OCI-LY7 (cell line): Measurements from ENCODE around the gene PRKN. TPM values are rescaled to one million over a fixed set of nuclear protein-coding genes. Genes with fewer than 3 reads are reported as not detected.

ENCODE experiments used
- BruUV-seq: library from RNA; stranded (reverse); fragments of 400-500 nt; replicated peaks from 2 replicates; lab custom pipeline; 2021; lab: Mats Ljungman, UMichigan
- CTCF ChIA-PET: fragments of 300-600 bp; sonication (Branson Sonifier 250); formaldehyde crosslinking; loops from one replicate; lab custom pipeline; 2022; ENCODE audit warnings: antibody characterized with exemption; ENCODE audit not compliant: unreplicated experiment; lab: Charles Lee
- POLR2A ChIA-PET: fragments of 300-600 bp; sonication (Branson Sonifier 250); formaldehyde crosslinking; loops from one replicate; lab custom pipeline; 2022; ENCODE audit warnings: antibody characterized with exemption; lab: Charles Lee
- DNase-seq: peaks from one replicate; pipeline ENCODE4 v3.0.0-alpha.2; 2015; ENCODE audit warnings: low spot score
- H2AFZ ChIP-seq: fragments of 200-600 bp; sonication (generic), shearing (Covaris generic); 2 replicates; pipeline ENCODE4 v1.6.1; 2014; ENCODE audit warnings: mild to moderate bottlenecking, antibody characterized with exemption, low read length, moderate library complexity
- H3K27ac ChIP-seq: fragments of 200-600 bp; sonication (generic); 2 replicates; pipeline ENCODE4 v1.5.1; 2014; ENCODE audit warnings: mixed run types, low read depth, mild to moderate bottlenecking, moderate library complexity, low read length, inconsistent platforms; ENCODE audit not compliant: poor library complexity, severe bottlenecking
- H3K36me3 ChIP-seq: fragments of 200-600 bp; sonication (generic); 2 replicates; pipeline ENCODE4 v1.6.1; 2014; ENCODE audit warnings: mild to moderate bottlenecking, antibody characterized with exemption, low read length, moderate library complexity, mixed read lengths; ENCODE audit not compliant: insufficient read depth
- H3K4me1 ChIP-seq: fragments of 200-600 bp; sonication (generic); 2 replicates; pipeline ENCODE4 v1.5.1; 2014; ENCODE audit warnings: mild to moderate bottlenecking, low read length; ENCODE audit not compliant: insufficient read depth, poor library complexity, severe bottlenecking
- H3K4me2 ChIP-seq: fragments of 200-600 bp; sonication (generic); 2 replicates; pipeline ENCODE4 v1.6.1; 2014; ENCODE audit warnings: mild to moderate bottlenecking, low read length
- H3K4me3 ChIP-seq: fragments of 200-600 bp; sonication (generic); 2 replicates; pipeline ENCODE4 v1.5.1; 2014; ENCODE audit warnings: mild to moderate bottlenecking, low read depth, low read length; ENCODE audit not compliant: poor library complexity, severe bottlenecking
- H3K79me2 ChIP-seq: fragments of 200-600 bp; sonication (generic); 2 replicates; pipeline ENCODE4 v1.6.1; 2016; ENCODE audit warnings: low read depth, mild to moderate bottlenecking, low read length, moderate library complexity, mixed read lengths; ENCODE audit not compliant: insufficient read depth
- H3K9me2 ChIP-seq: fragments of 200-600 bp; sonication (generic); 2 replicates; pipeline ENCODE4 v1.6.1; 2016; ENCODE audit warnings: mild to moderate bottlenecking, low read length, mixed read lengths; ENCODE audit not compliant: insufficient read depth
- H3K9me3 ChIP-seq: fragments of 200-600 bp; sonication (generic); 2 replicates; pipeline ENCODE4 v1.6.1; 2014; ENCODE audit warnings: mild to moderate bottlenecking, mixed run types, low read length, mixed read lengths
- H4K20me1 ChIP-seq: fragments of 200-600 bp; sonication (generic); 2 replicates; pipeline ENCODE4 v1.6.1; 2014; ENCODE audit warnings: mild to moderate bottlenecking, antibody characterized with exemption, low read length, moderate library complexity, mixed read lengths; ENCODE audit not compliant: insufficient read depth
- EZH2phosphoT487 ChIP-seq: fragments of 200-600 bp; sonication (generic); IDR thresholded peaks from 2 replicates; pipeline ENCODE4 v1.6.1; 2018; ENCODE audit warnings: low read depth, borderline replicate concordance, mild to moderate bottlenecking, mixed run types, antibody characterized with exemption, low read length, moderate library complexity, mixed read lengths
- intact Hi-C: fragments of 100-400 bp; cut with micrococcal nuclease; formaldehyde crosslinking; loops from one replicate; pipeline ENCODE4 v1.10.0; 2022; ENCODE audit not compliant: unreplicated experiment
- total RNA-seq, 2 experiments: library from RNA; depleted of rRNA in 1 of 2; stranded (reverse); fragments of >200 nt in 1 of 2; shearing (Covaris generic) in 1 of 2; gene quantifications; 2 replicates each; pipeline ENCODE4 v1.2.3, GENCODE V29; 2014 to 2022
- TF ChIP-seq, protein P1 (sequence below): fragments of 200-600 bp; sonication (generic); conservative IDR thresholded peaks from 2 replicates; pipeline ENCODE4 v1.5.1; 2014; ENCODE audit warnings: mild to moderate bottlenecking, antibody characterized with exemption, low read length, moderate library complexity, mixed read lengths

The PRKN gene
- total RNA-seq, 2 experiments from 2014 or later: 1.3 to 2.0 TPM

DNA sequence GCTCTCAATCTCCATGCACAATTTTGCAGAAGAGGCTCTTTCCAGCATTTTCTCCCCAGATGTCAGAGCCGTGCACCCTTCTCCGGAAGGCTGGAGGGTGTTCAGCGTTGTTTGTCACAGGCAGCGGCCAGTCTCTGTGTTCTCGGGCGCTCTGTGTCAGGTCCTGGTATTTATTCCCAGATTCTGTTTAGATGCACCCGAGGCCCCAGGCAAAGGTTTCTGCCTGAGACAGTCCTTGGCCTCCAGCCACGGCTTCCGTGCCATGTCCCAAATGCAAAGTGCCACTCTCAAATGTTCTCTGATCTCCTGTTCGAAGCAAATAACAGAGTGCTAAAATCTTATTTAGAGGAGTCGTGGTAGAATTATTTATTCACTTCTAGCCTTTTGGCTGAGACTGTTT lies 1313.4 kb downstream of the PRKN start:
- H3K36me3 ChIP-seq: no peaks in the 10 kb centered on the region
- POLR2A ChIA-PET: no interaction called here
- H3K4me3 ChIP-seq: no peak overlapping the region
- no peak for DNase-seq
- H3K9me2 ChIP-seq: no peaks in the 10 kb centered on the region
- no peak overlapping the region for H3K4me2 ChIP-seq
- intact Hi-C loops: loop anchor here (10.0 kb wide), 1 partner anchor 281 kb away; no protein-coding TSS in a partner anchor
- CTCF ChIA-PET: no interaction called here
- no peaks in the 10 kb centered on the region for H3K79me2 ChIP-seq
- no peaks in the 10 kb centered on the region for H4K20me1 ChIP-seq
- no TSS peak for BruUV-seq
- no peak overlapping the region for H3K27ac ChIP-seq
- TF ChIP-seq EZH2phosphoT487: no peak
- TF ChIP-seq, protein P1, sequence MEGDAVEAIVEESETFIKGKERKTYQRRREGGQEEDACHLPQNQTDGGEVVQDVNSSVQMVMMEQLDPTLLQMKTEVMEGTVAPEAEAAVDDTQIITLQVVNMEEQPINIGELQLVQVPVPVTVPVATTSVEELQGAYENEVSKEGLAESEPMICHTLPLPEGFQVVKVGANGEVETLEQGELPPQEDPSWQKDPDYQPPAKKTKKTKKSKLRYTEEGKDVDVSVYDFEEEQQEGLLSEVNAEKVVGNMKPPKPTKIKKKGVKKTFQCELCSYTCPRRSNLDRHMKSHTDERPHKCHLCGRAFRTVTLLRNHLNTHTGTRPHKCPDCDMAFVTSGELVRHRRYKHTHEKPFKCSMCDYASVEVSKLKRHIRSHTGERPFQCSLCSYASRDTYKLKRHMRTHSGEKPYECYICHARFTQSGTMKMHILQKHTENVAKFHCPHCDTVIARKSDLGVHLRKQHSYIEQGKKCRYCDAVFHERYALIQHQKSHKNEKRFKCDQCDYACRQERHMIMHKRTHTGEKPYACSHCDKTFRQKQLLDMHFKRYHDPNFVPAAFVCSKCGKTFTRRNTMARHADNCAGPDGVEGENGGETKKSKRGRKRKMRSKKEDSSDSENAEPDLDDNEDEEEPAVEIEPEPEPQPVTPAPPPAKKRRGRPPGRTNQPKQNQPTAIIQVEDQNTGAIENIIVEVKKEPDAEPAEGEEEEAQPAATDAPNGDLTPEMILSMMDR: no peak
- no peaks in the 10 kb centered on the region for H3K9me3 ChIP-seq
- H2AFZ ChIP-seq: no peak overlapping the region
- H3K4me1 ChIP-seq: no peaks in the 10 kb centered on the region

GRCh38 chr6:161413355-161413771 lies 1314.2 kb downstream of the PRKN start:
- no peak overlapping the region for H3K27ac ChIP-seq
- H3K79me2 ChIP-seq: no peaks in the 10 kb centered on the region
- TF ChIP-seq EZH2phosphoT487: no peak
- TF ChIP-seq, protein P1: no peak
- ChIA-PET CTCF (no interaction called here), POLR2A (interaction anchor here (0.6 kb wide), 1 partner anchor 412 kb away, joined by 3 read pairs; no protein-coding TSS in a partner anchor)
- no peaks in the 10 kb centered on the region for H3K9me2 ChIP-seq
- no peak overlapping the region for H3K4me2 ChIP-seq
- no TSS peak for BruUV-seq
- H3K9me3 ChIP-seq: no peaks in the 10 kb centered on the region
- no peaks in the 10 kb centered on the region for H4K20me1 ChIP-seq
- H3K4me1 ChIP-seq: no peaks in the 10 kb centered on the region
- no peak for DNase-seq
- H3K4me3 ChIP-seq: no peak overlapping the region
- H3K36me3 ChIP-seq: no peaks in the 10 kb centered on the region
- no peak overlapping the region for H2AFZ ChIP-seq
- intact Hi-C loops: loop anchor here (10.0 kb wide), 1 partner anchor 281 kb away; no protein-coding TSS in a partner anchor

- no peaks in the 10 kb centered on the region for H4K20me1 ChIP-seq
- no peaks in the 10 kb centered on the region for H3K9me2 ChIP-seq
- TF ChIP-seq EZH2phosphoT487: no peak
- TF ChIP-seq, protein P1: no peak
- DNase-seq: no peak
- ChIA-PET POLR2A (interaction anchor here (0.6 kb wide), 2 partner anchors 411 to 679 kb away, joined by 3 to 6 read pairs; no protein-coding TSS in a partner anchor), CTCF (no interaction called here)
- no peaks in the 10 kb centered on the region for H3K9me3 ChIP-seq
- no peak overlapping the region for H3K4me3 ChIP-seq
- no peaks in the 10 kb centered on the region for H3K4me1 ChIP-seq
- no peaks in the 10 kb centered on the region for H3K79me2 ChIP-seq
- intact Hi-C loops: loop anchor here (10.0 kb wide), 1 partner anchor 282 kb away; no protein-coding TSS in a partner anchor
- H2AFZ ChIP-seq: no peak overlapping the region
- H3K36me3 ChIP-seq: no peaks in the 10 kb centered on the region
- no peak overlapping the region for H3K27ac ChIP-seq
- no peak overlapping the region for H3K4me2 ChIP-seq
- BruUV-seq: no TSS peak
These were observed 1314.8 kb downstream of the PRKN start for GRCh38 chr6:161412795-161413194.
